ENCODE measurements around the gene ANK3. TPM values are rescaled to one million over a fixed set of nuclear protein-coding genes. Genes with fewer than 3 reads are reported as not detected.

The ANK3 gene
- total RNA-seq, 6 experiments from 2014 or later, result not detected

- no peak overlapping the region for H3K4me3 Mint-ChIP-seq
- no peaks in the 10 kb centered on the region for H3K4me1 Mint-ChIP-seq (ENCODE audit: low read depth)
- no peak for DNase-seq
- TF ChIP-seq CTCF (IDR thresholded peaks at IDR 0.05), result no peak
- H3K27ac Mint-ChIP-seq, result no peak overlapping the region
- H3K9me3 Mint-ChIP-seq, result no peaks in the 10 kb centered on the region
- H3K36me3 Mint-ChIP-seq (ENCODE audit: low read depth), result no peaks in the 10 kb centered on the region
- H3K27me3 Mint-ChIP-seq (ENCODE audit: insufficient read depth), result peaks cover 5% of the 10 kb centered on the region; the same call in 1 of the 2 replicates
These were observed 99.1 kb downstream of the ANK3 start for GRCh38 chr10:60290558-60290957.

- no peak overlapping the region for H3K27ac Mint-ChIP-seq
- H3K27me3 Mint-ChIP-seq (ENCODE audit: insufficient read depth), result peaks cover 7% of the 10 kb centered on the region
- no peaks in the 10 kb centered on the region for H3K4me1 Mint-ChIP-seq (ENCODE audit: low read depth)
- DNase-seq, result no peak
- H3K9me3 Mint-ChIP-seq, result no peaks in the 10 kb centered on the region
- no peaks in the 10 kb centered on the region for H3K36me3 Mint-ChIP-seq (ENCODE audit: low read depth)
- no peak for TF ChIP-seq CTCF (IDR thresholded peaks at IDR 0.05)
- no peak overlapping the region for H3K4me3 Mint-ChIP-seq
These were observed 99.9 kb downstream of the ANK3 start for GRCh38 chr10:60289800-60290199.

- Mint-ChIP-seq H3K36me3 (ENCODE audit: low read depth) (no peaks in the 10 kb centered on the region), H3K27ac (no peak overlapping the region), H3K4me3 (no peak overlapping the region), H3K9me3 (no peaks in the 10 kb centered on the region), H3K27me3 (ENCODE audit: insufficient read depth) (peaks cover 7% of the 10 kb centered on the region), H3K4me1 (ENCODE audit: low read depth) (peaks cover 8% of the 10 kb centered on the region)
- DNase-seq, result no peak
- no peak for TF ChIP-seq CTCF (IDR thresholded peaks at IDR 0.05)
These were observed 101.4 kb downstream of the ANK3 start for GRCh38 chr10:60288256-60288655.

GRCh38 chr10:60286559-60286958 lies 103.1 kb downstream of the ANK3 start:
- no peak for DNase-seq
- no peak for TF ChIP-seq CTCF (IDR thresholded peaks at IDR 0.05)
- peaks cover 7% of the 10 kb centered on the region for H3K27me3 Mint-ChIP-seq (ENCODE audit: insufficient read depth)
- H3K9me3 Mint-ChIP-seq, result no peaks in the 10 kb centered on the region
- no peaks in the 10 kb centered on the region for H3K36me3 Mint-ChIP-seq (ENCODE audit: low read depth)
- no peak overlapping the region for H3K4me3 Mint-ChIP-seq
- peaks cover 25% of the 10 kb centered on the region for H3K4me1 Mint-ChIP-seq (ENCODE audit: low read depth)
- H3K27ac Mint-ChIP-seq, result no peak overlapping the region

GRCh38 chr10:60283397-60283796 lies 106.3 kb downstream of the ANK3 start:
- H3K27me3 Mint-ChIP-seq (ENCODE audit: insufficient read depth), result peaks cover 5% of the 10 kb centered on the region
- H3K4me3 Mint-ChIP-seq, result no peak overlapping the region
- H3K36me3 Mint-ChIP-seq (ENCODE audit: low read depth), result no peaks in the 10 kb centered on the region
- TF ChIP-seq CTCF (IDR thresholded peaks at IDR 0.05), result no peak
- DNase-seq, result no peak
- no peaks in the 10 kb centered on the region for H3K9me3 Mint-ChIP-seq
- H3K4me1 Mint-ChIP-seq (ENCODE audit: low read depth), result peaks cover 27% of the 10 kb centered on the region
- H3K27ac Mint-ChIP-seq, result no peak overlapping the region
